ENCODE data around the gene SH3BGR. TPM values are rescaled to one million over a fixed set of nuclear protein-coding genes. Genes with fewer than 3 reads are reported as not detected.

Gene SH3BGR
- total RNA-seq, 6 experiments from 2014 or later, result 2.0 to 4.9 (median 3.0) TPM

DNA sequence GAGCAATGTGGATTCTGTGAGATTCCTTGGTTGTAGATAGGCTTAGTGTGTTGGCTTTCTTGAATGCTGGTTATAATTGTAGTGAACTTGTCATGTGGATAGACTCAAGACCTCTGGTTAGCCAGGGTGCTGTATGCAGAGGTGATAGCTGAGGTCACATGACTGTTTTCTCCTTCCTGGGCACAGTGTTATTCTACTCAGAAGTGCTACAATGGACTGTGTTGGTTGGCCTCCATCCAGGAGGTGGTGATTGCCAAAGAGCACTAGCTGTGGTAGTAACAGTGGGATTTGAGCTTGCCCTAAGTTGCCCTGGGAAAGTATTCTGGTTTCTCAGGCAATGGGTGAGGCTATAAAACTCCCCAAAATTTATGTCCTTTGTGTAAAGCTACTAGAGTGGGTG is 71.6 kb downstream of the SH3BGR start:
- intact Hi-C loops (cut with DNase I), result no loop called here
- peak; percentile 55 to 70 (median 61) for DNase-seq
- no peaks in the 10 kb centered on the region for H3K9me3 ChIP-seq

GRCh38 chr21:39523915-39524314 is 72.1 kb downstream of the SH3BGR start:
- Histone ChIP-seq H3K27ac (no peak overlapping the region), H3K27me3 (no peaks in the 10 kb centered on the region), H3K9me3 (no peaks in the 10 kb centered on the region), H3K36me3 (no peaks in the 10 kb centered on the region), H3K4me3 (no peak overlapping the region), H3K4me1 (peaks cover 0 to 41% (median 9%) of the 10 kb centered on the region in 4 donors)
- TF ChIP-seq CTCF (IDR thresholded peaks at IDR 0.05) (no peak), POLR2A (IDR thresholded peaks at IDR 0.05) (no peak)
- no peak for DNase-seq
- ATAC-seq, result peak in 3 of 4 donors; percentile 15 to 18 (median 16)
- intact Hi-C loops (cut with DNase I), result no loop called here
- WGBS (ENCODE audit: insufficient coverage, low coverage, low lambda C conversion rate, missing lambda C conversion rate), result no CpG with 5 or more reads among the region's 1 CpG

More for the DNA sequence above, 71.6 kb downstream of the SH3BGR start:
- H3K27me3 ChIP-seq, result no peaks in the 10 kb centered on the region
- ATAC-seq, result peak; percentile 46 to 70 (median 54)
- no peak overlapping the region for H3K4me3 ChIP-seq
- TF ChIP-seq CTCF (IDR thresholded peaks at IDR 0.05) (no peak), POLR2A (IDR thresholded peaks at IDR 0.05) (no peak)
- no peak overlapping the region for H3K27ac ChIP-seq
- peaks cover 0 to 40% (median 9%) of the 10 kb centered on the region in 4 donors for H3K4me1 ChIP-seq
- no peaks in the 10 kb centered on the region for H3K36me3 ChIP-seq

- H3K4me1 ChIP-seq, result peaks cover 0 to 41% (median 9%) of the 10 kb centered on the region in 4 donors
- peak; percentile 57 to 79 (median 63) for ATAC-seq
- H3K9me3 ChIP-seq, result no peaks in the 10 kb centered on the region
- no peak overlapping the region for H3K4me3 ChIP-seq
- H3K27me3 ChIP-seq, result no peaks in the 10 kb centered on the region
- DNase-seq, result peak in 2 of 3 donors; percentile 74 to 81
- H3K36me3 ChIP-seq, result no peaks in the 10 kb centered on the region
- intact Hi-C loops (cut with DNase I), result no loop called here
- 13% methylated on average over 3 of the region's 3 CpGs for WGBS (ENCODE audit: insufficient coverage, low coverage, low lambda C conversion rate, missing lambda C conversion rate)
- H3K27ac ChIP-seq, result no peak overlapping the region
- TF ChIP-seq CTCF (IDR thresholded peaks at IDR 0.05) (no peak), POLR2A (IDR thresholded peaks at IDR 0.05) (no peak)
These were observed 73.4 kb downstream of the SH3BGR start for GRCh38 chr21:39525129-39525528.

DNA sequence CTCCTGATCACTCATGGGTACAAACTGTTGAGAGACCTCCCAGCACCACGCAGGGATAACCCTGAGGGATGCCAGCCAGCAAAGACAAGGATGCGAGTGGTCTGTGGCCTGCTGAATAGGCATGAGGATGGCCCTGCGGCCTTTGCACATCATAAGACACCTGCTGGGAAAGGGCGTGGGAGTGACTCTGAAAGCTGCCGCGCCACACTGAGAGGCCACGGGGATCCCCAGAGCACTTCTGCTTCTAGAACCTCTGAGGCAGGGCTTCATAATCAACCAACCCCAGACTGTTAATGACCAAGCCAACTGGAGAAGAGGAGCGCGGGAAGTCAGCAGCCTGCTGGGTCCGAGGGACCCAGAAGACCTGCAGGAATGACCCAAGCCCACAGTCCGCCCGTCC is 73.8 kb downstream of the SH3BGR start:
- TF ChIP-seq CTCF (IDR thresholded peaks at IDR 0.05) (no peak), POLR2A (IDR thresholded peaks at IDR 0.05) (no peak)
- WGBS (ENCODE audit: insufficient coverage, low coverage, low lambda C conversion rate, missing lambda C conversion rate), result no CpG with 5 or more reads among the region's 12 CpGs
- intact Hi-C loops (cut with DNase I), result no loop called here
- no peaks in the 10 kb centered on the region for H3K36me3 ChIP-seq
- H3K27me3 ChIP-seq, result no peaks in the 10 kb centered on the region
- no peak for DNase-seq
- peaks cover 0 to 41% (median 9%) of the 10 kb centered on the region in 4 donors for H3K4me1 ChIP-seq
- H3K27ac ChIP-seq, result no peak overlapping the region
- H3K4me3 ChIP-seq, result no peak overlapping the region
- H3K9me3 ChIP-seq, result no peaks in the 10 kb centered on the region
- ATAC-seq, result no peak

All from right lobe of liver (tissue), 6 donors.